ENCODE results near the gene NSUN7. TPM values are rescaled to one million over a fixed set of nuclear protein-coding genes. Genes with fewer than 3 reads are reported as not detected.

The NSUN7 gene
- total and polyA plus RNA-seq, 7 donors: 0.03 to 0.39 (median 0.11) TPM; not detected in 4

- Histone ChIP-seq H3K36me3 (ENCODE audit: insufficient read depth in 1 of 2, low read depth in 1 of 2) (no peaks in the 10 kb centered on the region), H3K4me1 (no peaks in the 10 kb centered on the region), H3K4me3 (no peak overlapping the region), H3K9me3 (no peaks in the 10 kb centered on the region), H3K27ac (no peak overlapping the region), H3K27me3 (ENCODE audit: insufficient read depth in 3 of 3, low read length in 2 of 3) (no peaks in the 10 kb centered on the region)
- intact Hi-C loops (cut with DNase I): no loop called here
- no peak for DNase-seq
- WGBS, 3 donors: 74 to 84% (median 78%) methylated on average over 3 of the region's 3 CpGs
- ATAC-seq: no peak
- TF ChIP-seq CTCF (IDR thresholded peaks at IDR 0.05): no peak
These were observed 21.4 kb upstream of the NSUN7 start for GRCh38 chr4:40728333-40728732.

- Histone ChIP-seq H3K9me3 (no peaks in the 10 kb centered on the region), H3K27me3 (ENCODE audit: insufficient read depth in 3 of 3, low read length in 2 of 3) (no peaks in the 10 kb centered on the region), H3K4me3 (no peak overlapping the region), H3K36me3 (ENCODE audit: insufficient read depth in 1 of 2, low read depth in 1 of 2) (no peaks in the 10 kb centered on the region), H3K4me1 (no peaks in the 10 kb centered on the region), H3K27ac (no peak overlapping the region)
- no peak for TF ChIP-seq CTCF (IDR thresholded peaks at IDR 0.05)
- 74 to 89% (median 84%) methylated on average over 1 of the region's 1 CpG for WGBS, 3 donors
- no peak for DNase-seq
- intact Hi-C loops (cut with DNase I): no loop called here
- ATAC-seq: no peak
These were observed 20.2 kb upstream of the NSUN7 start for GRCh38 chr4:40729555-40729954.

- H3K27me3 ChIP-seq (ENCODE audit: insufficient read depth in 3 of 3, low read length in 2 of 3): no peaks in the 10 kb centered on the region
- no peaks in the 10 kb centered on the region for H3K9me3 ChIP-seq
- no peaks in the 10 kb centered on the region for H3K36me3 ChIP-seq (ENCODE audit: insufficient read depth in 1 of 2, low read depth in 1 of 2)
- no peak overlapping the region for H3K4me3 ChIP-seq
- ATAC-seq (no peak), DNase-seq (no peak)
- intact Hi-C loops (cut with DNase I): loop anchor here in 1 of 2 donors (5.0 to 10.0 kb wide), 2 partner anchors 115 to 187 kb away; no protein-coding TSS in a partner anchor
- no peak overlapping the region for H3K27ac ChIP-seq
- 82 to 86% (median 84%) methylated on average over 5 of the region's 5 CpGs for WGBS, 3 donors
- H3K4me1 ChIP-seq: no peaks in the 10 kb centered on the region
- no peak for TF ChIP-seq CTCF (IDR thresholded peaks at IDR 0.05)
These were observed 19.6 kb upstream of the NSUN7 start for GRCh38 chr4:40730091-40730679.

- intact Hi-C loops (cut with DNase I): loop anchor here in 1 of 2 donors (5.0 to 10.0 kb wide), 2 partner anchors 113 to 186 kb away; no protein-coding TSS in a partner anchor
- no peak for TF ChIP-seq CTCF (IDR thresholded peaks at IDR 0.05)
These were observed 18.4 kb upstream of the NSUN7 start for GRCh38 chr4:40731361-40731760.

GRCh38 chr4:40731792-40732245 lies 17.9 kb upstream of the NSUN7 start:
- Histone ChIP-seq H3K27me3 (ENCODE audit: insufficient read depth in 3 of 3, low read length in 2 of 3) (no peaks in the 10 kb centered on the region), H3K27ac (no peak overlapping the region), H3K9me3 (no peaks in the 10 kb centered on the region), H3K4me3 (no peak overlapping the region), H3K4me1 (no peaks in the 10 kb centered on the region), H3K36me3 (ENCODE audit: insufficient read depth in 1 of 2, low read depth in 1 of 2) (no peaks in the 10 kb centered on the region)
- TF ChIP-seq CTCF (IDR thresholded peaks at IDR 0.05): no peak
- DNase-seq: no peak
- ATAC-seq: no peak
- WGBS, 3 donors: 2 to 4% (median 3%) methylated on average over 6 of the region's 6 CpGs
- intact Hi-C loops (cut with DNase I): loop anchor here in 1 of 2 donors (5.0 to 10.0 kb wide), 2 partner anchors 113 to 185 kb away; no protein-coding TSS in a partner anchor

More at GRCh38 chr4:40731361-40731760, 18.4 kb upstream of the NSUN7 start:
- no peaks in the 10 kb centered on the region for H3K9me3 ChIP-seq
- no peaks in the 10 kb centered on the region for H3K27me3 ChIP-seq (ENCODE audit: insufficient read depth in 3 of 3, low read length in 2 of 3)
- ATAC-seq (no peak), DNase-seq (no peak)
- H3K4me1 ChIP-seq: no peaks in the 10 kb centered on the region
- H3K4me3 ChIP-seq: no peak overlapping the region
- H3K27ac ChIP-seq: no peak overlapping the region
- H3K36me3 ChIP-seq (ENCODE audit: insufficient read depth in 1 of 2, low read depth in 1 of 2): no peaks in the 10 kb centered on the region

Data from psoas muscle (tissue), 8 donors.